Measurements from ENCODE around the gene CCL25.
"Not testable (repeated sequence)": the region's sequence is repeated elsewhere in the genome, so short reads cannot be mapped to it uniquely, and the experiment has no call there.

Gene CCL25, protein sequence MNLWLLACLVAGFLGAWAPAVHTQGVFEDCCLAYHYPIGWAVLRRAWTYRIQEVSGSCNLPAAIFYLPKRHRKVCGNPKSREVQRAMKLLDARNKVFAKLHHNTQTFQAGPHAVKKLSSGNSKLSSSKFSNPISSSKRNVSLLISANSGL

DNA sequence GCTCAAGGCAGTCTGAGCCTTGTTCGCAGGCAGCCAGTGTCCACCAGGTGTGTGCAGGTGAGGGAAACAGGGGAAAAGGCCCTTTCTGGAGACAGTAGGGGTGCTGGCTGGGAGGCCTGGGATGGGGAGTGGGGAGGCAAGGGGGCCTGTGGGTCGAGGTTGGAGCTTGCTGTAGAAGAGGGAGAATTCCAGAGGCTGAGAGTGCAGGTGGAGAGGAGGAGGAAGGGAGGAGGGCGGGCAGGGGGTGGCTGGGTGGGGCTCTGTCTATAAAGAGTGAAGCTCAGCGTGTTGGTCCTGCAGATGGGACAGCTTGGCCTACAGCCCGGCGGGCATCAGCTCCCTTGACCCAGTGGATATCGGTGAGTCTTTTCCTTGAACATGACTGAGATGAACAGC lies at the start of gene CCL25:
CCL25 (plus strand) TSS at position 297 of the 396 bp plus-strand sequence. CDS start 290 bp downstream, outside the sequence.
- DNase-seq (no peak), ATAC-seq (no peak)
- Mint-ChIP-seq H3K4me1 (peaks cover 31% of the 10 kb centered on the region), H3K4me3 (peak within 1 kb of the TSS; percentile 6 to 50), H3K9me3 (no peaks in the 10 kb centered on the region), H3K27me3 (no peaks in the 10 kb centered on the region), H3K27ac (peak within 1 kb of the TSS; percentile 70 to 92)

DNA sequence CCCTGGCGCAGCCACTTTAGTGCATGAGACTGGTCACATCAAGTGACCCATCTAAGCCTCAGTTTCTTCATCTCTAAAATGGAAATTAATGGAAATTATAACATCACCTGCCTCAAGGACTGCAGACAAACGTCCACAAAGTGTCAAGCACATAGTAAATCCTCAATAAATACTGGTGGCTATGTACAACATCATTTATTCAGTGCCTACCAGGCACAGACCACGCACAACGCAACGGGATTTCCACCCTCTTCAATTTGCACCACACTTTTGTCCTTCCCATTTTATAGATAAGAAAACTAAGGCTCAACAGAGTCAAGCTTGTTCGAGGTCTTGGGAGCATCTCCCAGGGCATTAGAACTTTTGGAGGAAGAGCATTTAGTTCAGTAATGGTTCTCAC lies 48.6 kb upstream of the CCL25 start:
- H3K4me3 Mint-ChIP-seq = peak overlapping the region; percentile 95 to 98
- H3K9me3 Mint-ChIP-seq = no peaks in the 10 kb centered on the region
- H3K4me1 Mint-ChIP-seq = peaks cover 53% of the 10 kb centered on the region
- no peak for DNase-seq
- peak overlapping the region in 1 of 2 donors; percentile 90 for H3K27ac Mint-ChIP-seq
- no peak for ATAC-seq
- H3K27me3 Mint-ChIP-seq = no peaks in the 10 kb centered on the region

- peak; percentile 27 to 36 for DNase-seq
- Mint-ChIP-seq H3K9me3 (no peaks in the 10 kb centered on the region), H3K27me3 (no peaks in the 10 kb centered on the region), H3K27ac (peak overlapping the region; percentile 87 to 90), H3K4me1 (peaks cover 46% of the 10 kb centered on the region), H3K4me3 (peak overlapping the region; percentile 95 to 98)
- ATAC-seq = peak; percentile 47
Observed at GRCh38 chr19:8004723-8005513, 47.6 kb upstream of the CCL25 start.

DNA sequence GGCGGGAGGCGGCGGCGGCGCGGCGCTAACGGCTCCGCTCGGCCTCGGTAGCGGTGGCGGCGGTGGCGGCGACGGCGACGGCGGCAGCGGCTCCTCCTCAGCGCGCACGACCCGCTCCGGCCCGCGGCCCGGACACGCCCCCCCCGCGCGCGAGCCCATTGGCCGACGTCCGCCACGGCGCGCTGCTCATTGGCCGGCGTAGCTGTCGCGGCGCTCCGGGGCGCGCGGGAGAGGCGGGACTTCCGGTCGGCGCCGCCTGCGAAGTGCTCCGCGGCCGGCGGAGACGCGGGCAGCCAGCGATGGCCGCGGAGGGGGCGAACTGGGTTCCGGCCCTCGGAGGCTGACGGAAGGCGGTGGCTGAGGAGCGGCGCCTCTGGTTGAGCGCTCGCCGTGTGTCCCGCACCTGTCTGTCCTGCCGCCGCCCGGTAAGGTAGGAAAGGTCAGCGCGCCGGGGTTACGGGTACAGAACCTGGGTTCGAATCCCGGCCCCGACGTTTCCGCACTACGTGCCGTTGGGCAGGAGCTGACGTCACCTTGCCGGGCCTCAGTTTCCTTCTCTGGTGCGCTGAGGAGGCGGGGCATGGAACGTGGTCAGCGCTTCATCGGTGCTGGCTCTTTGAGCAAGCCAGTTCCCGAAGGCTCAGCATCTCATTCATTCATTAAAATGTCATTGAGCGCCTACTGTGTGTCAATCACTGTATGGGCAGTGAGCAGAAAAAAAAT lies 46.9 kb upstream of the CCL25 start, which contains the start of gene ELAVL1:
ELAVL1 (minus strand) TSS at position 108 of the 723 bp plus-strand sequence. CDS start 13,826 bp downstream, outside the sequence.
- Mint-ChIP-seq H3K27me3 (no peaks in the 10 kb centered on the region), H3K27ac (peak within 1 kb of the TSS; percentile 87 to 90), H3K4me1 (peaks cover 39% of the 10 kb centered on the region), H3K4me3 (peak within 1 kb of the TSS; percentile 95 to 98), H3K9me3 (no peaks in the 10 kb centered on the region)
- peak; percentile 91 to 92 for DNase-seq
- peak; percentile 93 for ATAC-seq

DNA sequence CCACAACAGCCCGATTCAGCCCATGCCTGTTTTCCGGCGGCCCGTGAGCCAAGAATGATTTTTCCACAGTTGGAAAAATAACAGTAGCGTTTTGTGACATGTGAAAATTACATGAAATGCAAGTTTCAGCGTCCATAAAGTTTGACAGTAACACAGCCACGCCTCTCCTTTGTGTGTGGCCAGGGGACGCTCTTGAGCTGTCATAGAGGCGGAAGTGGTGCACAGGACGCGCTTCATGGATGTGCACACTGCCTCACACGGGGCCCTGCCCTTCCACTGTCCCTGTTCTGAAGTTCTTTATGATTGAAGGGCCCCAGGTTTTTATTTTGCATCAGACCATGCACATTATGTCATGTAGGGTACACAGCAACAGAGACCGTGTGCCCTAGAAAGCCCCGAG lies 34.8 kb upstream of the CCL25 start:
- H3K9me3 Mint-ChIP-seq = no peaks in the 10 kb centered on the region
- H3K27ac Mint-ChIP-seq = no peak overlapping the region
- no peaks in the 10 kb centered on the region for H3K4me1 Mint-ChIP-seq
- peak; percentile 87 for ATAC-seq
- peak; percentile 9 to 28 for DNase-seq
- H3K27me3 Mint-ChIP-seq = no peaks in the 10 kb centered on the region
- H3K4me3 Mint-ChIP-seq = no peak overlapping the region

DNA sequence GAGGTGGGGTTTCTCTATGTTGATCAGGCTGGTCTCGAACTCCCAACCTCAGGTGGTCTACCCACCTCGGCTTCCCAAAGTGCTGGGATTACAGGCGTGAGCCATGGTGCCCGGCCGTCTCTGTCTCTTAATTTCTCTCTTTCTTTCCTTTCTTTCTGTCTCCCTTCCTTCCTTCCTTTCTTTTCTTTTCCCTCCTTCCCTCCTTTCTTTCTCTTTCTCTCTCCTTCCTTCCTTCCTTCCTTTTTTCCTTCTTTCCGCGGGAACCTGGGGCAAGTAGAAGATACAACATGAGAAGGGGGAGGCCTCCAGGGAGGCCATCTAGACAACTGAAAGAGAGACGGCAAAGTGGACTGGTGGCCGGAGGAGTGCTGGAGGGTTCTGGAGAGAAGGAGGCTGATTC lies 31.9 kb upstream of the CCL25 start:
- peak overlapping the region in 1 of 2 donors; percentile 37 for H3K27ac Mint-ChIP-seq
- H3K27me3 Mint-ChIP-seq = no peaks in the 10 kb centered on the region
- H3K4me3 Mint-ChIP-seq = no peak overlapping the region
- H3K9me3 Mint-ChIP-seq = no peaks in the 10 kb centered on the region
- ATAC-seq (no peak), DNase-seq (no peak)
- no peaks in the 10 kb centered on the region for H3K4me1 Mint-ChIP-seq

DNA sequence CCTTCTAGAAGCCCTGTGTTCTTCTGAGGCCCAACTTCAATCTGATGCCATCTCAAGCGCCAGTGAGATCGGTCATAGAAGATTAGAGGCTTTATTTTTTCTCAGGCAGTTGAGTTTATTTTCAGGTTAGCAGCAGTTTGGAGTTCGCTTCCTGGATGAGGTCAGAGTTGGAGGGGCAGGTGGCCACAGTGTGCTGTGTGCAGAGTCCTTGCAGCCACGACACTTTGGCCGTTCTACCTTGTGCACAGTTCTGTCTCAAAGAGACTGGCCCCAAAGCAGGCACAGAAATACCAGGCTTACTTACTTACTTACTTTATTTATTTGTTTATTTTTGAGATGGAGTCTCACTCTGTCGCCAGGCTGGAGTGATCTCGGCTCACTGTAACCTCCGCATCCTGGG lies 31.2 kb upstream of the CCL25 start:
- Mint-ChIP-seq H3K27ac (no peak overlapping the region), H3K4me3 (no peak overlapping the region), H3K4me1 (no peaks in the 10 kb centered on the region), H3K27me3 (no peaks in the 10 kb centered on the region), H3K9me3 (no peaks in the 10 kb centered on the region)
- ATAC-seq (no peak), DNase-seq (no peak)

DNA sequence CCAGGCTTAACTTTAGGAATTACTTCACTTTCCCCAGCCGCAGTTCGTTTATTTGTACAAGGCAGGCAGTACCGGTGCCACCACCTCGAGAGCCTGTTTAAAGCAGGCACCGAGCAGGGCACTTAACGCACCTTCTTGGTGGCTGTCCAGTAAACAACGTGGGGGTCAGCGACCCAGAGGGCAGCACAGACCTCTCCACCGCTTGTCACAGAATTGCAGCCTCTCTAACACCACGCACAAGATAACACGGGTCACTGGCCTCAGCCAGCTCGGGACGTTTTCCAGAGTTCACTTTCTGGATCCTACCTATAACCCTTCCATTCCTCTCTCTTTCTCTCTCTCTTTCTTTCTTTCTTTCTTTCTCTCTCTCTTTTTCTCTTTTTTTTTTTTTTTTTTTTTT lies 30.3 kb upstream of the CCL25 start:
- Mint-ChIP-seq H3K4me3 (no peak overlapping the region), H3K27ac (no peak overlapping the region), H3K4me1 (no peaks in the 10 kb centered on the region), H3K27me3 (no peaks in the 10 kb centered on the region), H3K9me3 (no peaks in the 10 kb centered on the region)
- DNase-seq (no peak), ATAC-seq (no peak)

- no peaks in the 10 kb centered on the region for H3K4me1 Mint-ChIP-seq
- no peak overlapping the region for H3K4me3 Mint-ChIP-seq
- no peaks in the 10 kb centered on the region for H3K9me3 Mint-ChIP-seq
- DNase-seq = no peak
- no peak overlapping the region for H3K27ac Mint-ChIP-seq
- ATAC-seq = no peak
- no peaks in the 10 kb centered on the region for H3K27me3 Mint-ChIP-seq
Observed at GRCh38 chr19:8023371-8023770, 29.2 kb upstream of the CCL25 start.

DNA sequence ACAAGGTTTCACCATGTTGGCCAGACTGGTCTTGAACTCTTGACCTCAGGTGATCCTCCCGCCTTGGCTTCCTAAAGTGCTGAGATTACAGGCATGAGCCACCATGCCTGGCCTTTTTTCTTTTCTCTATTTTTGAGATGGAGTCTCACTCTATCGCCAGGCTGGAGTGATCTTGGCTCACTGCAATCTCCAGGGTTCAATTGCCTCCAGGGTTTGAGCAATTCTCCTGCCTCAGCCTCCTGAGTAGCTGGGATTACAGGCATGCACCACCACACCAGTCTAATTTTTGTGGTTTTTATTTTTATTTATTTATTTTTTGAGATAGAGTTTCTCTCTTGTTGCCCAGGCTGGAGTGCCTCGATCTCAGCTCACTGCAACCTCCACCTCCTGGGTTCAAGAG lies 28.3 kb upstream of the CCL25 start:
- not testable (repeated sequence) for H3K4me3 Mint-ChIP-seq, DNase-seq, H3K9me3 Mint-ChIP-seq, H3K4me1 Mint-ChIP-seq, H3K27me3 Mint-ChIP-seq, ATAC-seq
- H3K27ac Mint-ChIP-seq = peak overlapping the region in 1 of 2 donors; percentile 76

DNA sequence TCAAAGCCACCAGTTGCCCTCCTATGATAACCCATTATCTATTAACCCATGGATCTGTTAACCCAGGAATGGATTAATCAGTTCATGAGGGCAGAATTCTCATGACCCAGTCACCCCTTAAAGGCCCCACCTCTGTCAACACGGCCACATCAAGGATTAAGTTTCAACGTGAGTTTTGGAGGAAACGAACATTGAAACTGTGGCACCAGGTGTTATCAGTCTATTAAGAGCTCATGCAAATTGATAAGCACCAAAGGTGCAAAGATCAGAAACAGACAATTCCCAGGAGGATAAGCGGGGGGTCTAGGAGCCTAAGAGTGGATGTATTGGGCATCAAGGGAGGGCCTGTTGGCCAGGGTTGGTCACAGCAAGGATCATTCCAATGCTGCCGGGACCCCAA lies 27.2 kb upstream of the CCL25 start:
- Mint-ChIP-seq H3K4me3 (no peak overlapping the region), H3K4me1 (no peaks in the 10 kb centered on the region), H3K27ac (no peak overlapping the region), H3K9me3 (no peaks in the 10 kb centered on the region), H3K27me3 (no peaks in the 10 kb centered on the region)
- DNase-seq = no peak
- no peak for ATAC-seq

GRCh38 chr19:8028951-8029491 lies 23.5 kb upstream of the CCL25 start:
- DNase-seq (no peak), ATAC-seq (no peak)
- Mint-ChIP-seq H3K4me1 (no peaks in the 10 kb centered on the region), H3K27me3 (peaks cover 7% of the 10 kb centered on the region), H3K27ac (no peak overlapping the region), H3K4me3 (no peak overlapping the region), H3K9me3 (no peaks in the 10 kb centered on the region)

- Mint-ChIP-seq H3K9me3 (no peaks in the 10 kb centered on the region), H3K27ac (no peak overlapping the region), H3K4me3 (no peak overlapping the region), H3K27me3 (peaks cover 7% of the 10 kb centered on the region), H3K4me1 (no peaks in the 10 kb centered on the region)
- no peak for DNase-seq
- ATAC-seq = no peak
Observed at GRCh38 chr19:8030960-8031359, 21.6 kb upstream of the CCL25 start.

GRCh38 chr19:8033287-8034177 lies 19.0 kb upstream of the CCL25 start:
- not testable (repeated sequence) for H3K27ac Mint-ChIP-seq, H3K9me3 Mint-ChIP-seq, H3K4me1 Mint-ChIP-seq, H3K4me3 Mint-ChIP-seq, ATAC-seq, DNase-seq
- H3K27me3 Mint-ChIP-seq = peaks cover 23% of the 10 kb centered on the region

DNA sequence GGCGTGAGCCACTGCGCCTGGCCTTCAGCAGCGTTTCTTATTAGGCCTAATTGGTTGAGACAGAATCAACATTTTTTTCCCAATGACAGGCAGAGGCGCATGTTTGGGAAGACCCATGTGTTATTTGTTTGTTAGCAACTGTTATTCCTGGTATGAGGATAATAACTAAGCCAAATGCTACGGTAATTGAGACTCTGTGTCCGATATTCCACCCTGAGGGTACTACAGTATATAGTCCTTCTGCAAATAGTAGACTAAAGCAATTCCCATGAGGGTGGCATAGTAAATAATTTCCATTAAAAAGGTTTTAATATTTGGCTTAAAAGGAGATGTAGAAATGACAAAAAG lies 18.4 kb upstream of the CCL25 start:
- Mint-ChIP-seq H3K4me1 (no peaks in the 10 kb centered on the region), H3K9me3 (no peaks in the 10 kb centered on the region), H3K27ac (no peak overlapping the region), H3K27me3 (peaks cover 23% of the 10 kb centered on the region), H3K4me3 (no peak overlapping the region)
- DNase-seq (no peak), ATAC-seq (no peak)

All from stimulated activated naive CD8-positive, alpha-beta T cell treated with anti-CD3 and anti-CD28 coated beads, Interleukin-15, amount 100 ng/mL, for 72 hours (primary cell).